Mucosa of rectum (tissue), 2 donors: Measurements from ENCODE around the gene GALNT6.
A peak's percentile ranks its signal among the peaks of the same experiment; 100 is the strongest.

Source experiments
- H3K27ac ChIP-seq, 2 donors: one replicate each; pipeline ENCODE4 v1.7.0; 2013; ENCODE audit warnings: inconsistent platforms in 2 of 2, low read depth in 2 of 2, low read length in 2 of 2
- H3K27me3 ChIP-seq, 2 donors: one replicate each; pipeline ENCODE4 v1.7.0; 2013; ENCODE audit warnings: low read length in 2 of 2; ENCODE audit not compliant: control insufficient read depth in 2 of 2, insufficient read depth in 2 of 2
- H3K36me3 ChIP-seq, 2 donors: one replicate each; pipeline ENCODE4 v1.7.0; 2013; ENCODE audit warnings: low read length in 2 of 2; ENCODE audit not compliant: control insufficient read depth in 2 of 2, insufficient read depth in 2 of 2
- H3K4me1 ChIP-seq, 2 donors: one replicate each; pipeline ENCODE4 v1.7.0; 2013; ENCODE audit warnings: low read length in 2 of 2, mild to moderate bottlenecking in 1 of 2; ENCODE audit not compliant: control insufficient read depth in 2 of 2, insufficient read depth in 2 of 2
- H3K4me3 ChIP-seq, 2 donors: one replicate each; pipeline ENCODE4 v1.7.0; 2013; ENCODE audit warnings: low read length in 2 of 2
- H3K9ac ChIP-seq, 2 donors: one replicate each; pipeline ENCODE4 v1.7.0; 2013; ENCODE audit warnings: low read length in 2 of 2, low read depth in 1 of 2, mild to moderate bottlenecking in 1 of 2
- H3K9me3 ChIP-seq, 2 donors: one replicate each; pipeline ENCODE4 v1.7.0; 2013; ENCODE audit warnings: low read length in 2 of 2; ENCODE audit not compliant: control insufficient read depth in 2 of 2
- donor health status: healthy.
- donor health status: Normal muscosa, but diverticular disease.

GALNT6 gene

GRCh38 chr12:51326698-51327439, 64.3 kb downstream of the GALNT6 start:
- Histone ChIP-seq H3K9ac (no peak overlapping the region), H3K36me3 (no peaks in the 10 kb centered on the region), H3K4me1 (peaks cover 17 to 20% of the 10 kb centered on the region in 2 donors), H3K4me3 (no peak overlapping the region), H3K27me3 (no peaks in the 10 kb centered on the region), H3K9me3 (no peaks in the 10 kb centered on the region), H3K27ac (peak overlapping the region; percentile 17 to 43)

GRCh38 chr12:51324953-51325352, 66.3 kb downstream of the GALNT6 start:
- no peak overlapping the region for H3K4me3 ChIP-seq
- H3K9ac ChIP-seq = no peak overlapping the region
- H3K27me3 ChIP-seq = no peaks in the 10 kb centered on the region
- no peaks in the 10 kb centered on the region for H3K9me3 ChIP-seq
- H3K36me3 ChIP-seq = no peaks in the 10 kb centered on the region
- peaks cover 23 to 30% of the 10 kb centered on the region in 2 donors for H3K4me1 ChIP-seq
- H3K27ac ChIP-seq = no peak overlapping the region

- H3K4me1 ChIP-seq = peaks cover 20 to 28% of the 10 kb centered on the region in 2 donors
- peak within 1 kb of the TSS; percentile 60 to 85 for H3K27ac ChIP-seq
- no peaks in the 10 kb centered on the region for H3K27me3 ChIP-seq
- H3K36me3 ChIP-seq = no peaks in the 10 kb centered on the region
- peak within 1 kb of the TSS; percentile 5 to 65 for H3K4me3 ChIP-seq
- peak within 1 kb of the TSS; percentile 45 to 61 for H3K9ac ChIP-seq
- no peaks in the 10 kb centered on the region for H3K9me3 ChIP-seq
These were observed 67.0 kb downstream of the GALNT6 start, which contains the start of gene BIN2 for GRCh38 chr12:51323966-51324895. BIN2 (minus strand) TSS chr12:51324174; CDS start chr12:51324102, 72 bp downstream.

GRCh38 chr12:51323317-51323960, 67.8 kb downstream of the GALNT6 start:
- no peaks in the 10 kb centered on the region for H3K36me3 ChIP-seq
- peak overlapping the region; percentile 5 to 65 for H3K4me3 ChIP-seq
- no peaks in the 10 kb centered on the region for H3K27me3 ChIP-seq
- no peaks in the 10 kb centered on the region for H3K9me3 ChIP-seq
- H3K4me1 ChIP-seq = peaks cover 20 to 28% of the 10 kb centered on the region in 2 donors
- peak overlapping the region; percentile 45 to 61 for H3K9ac ChIP-seq
- peak overlapping the region; percentile 60 to 85 for H3K27ac ChIP-seq

- Histone ChIP-seq H3K9ac (no peak overlapping the region), H3K27me3 (no peaks in the 10 kb centered on the region), H3K9me3 (no peaks in the 10 kb centered on the region), H3K36me3 (no peaks in the 10 kb centered on the region), H3K27ac (peak overlapping the region; percentile 60 to 85), H3K4me1 (peaks cover 20 to 25% of the 10 kb centered on the region in 2 donors), H3K4me3 (peak overlapping the region in 1 of 2 donors; percentile 65)
These were observed 68.8 kb downstream of the GALNT6 start for GRCh38 chr12:51322452-51322851.

GRCh38 chr12:51321882-51322281, 69.3 kb downstream of the GALNT6 start:
- no peak overlapping the region for H3K27ac ChIP-seq
- H3K4me3 ChIP-seq = peak overlapping the region in 1 of 2 donors; percentile 2
- no peaks in the 10 kb centered on the region for H3K9me3 ChIP-seq
- H3K4me1 ChIP-seq = peaks cover 20 to 22% of the 10 kb centered on the region in 2 donors
- no peaks in the 10 kb centered on the region for H3K27me3 ChIP-seq
- no peak overlapping the region for H3K9ac ChIP-seq
- no peaks in the 10 kb centered on the region for H3K36me3 ChIP-seq

GRCh38 chr12:51320695-51321320, 70.4 kb downstream of the GALNT6 start:
- Histone ChIP-seq H3K27me3 (no peaks in the 10 kb centered on the region), H3K36me3 (no peaks in the 10 kb centered on the region), H3K27ac (peak overlapping the region; percentile 33 to 44), H3K9me3 (no peaks in the 10 kb centered on the region), H3K4me1 (peaks cover 14 to 16% of the 10 kb centered on the region in 2 donors), H3K9ac (no peak overlapping the region), H3K4me3 (peak overlapping the region in 1 of 2 donors; percentile 5)

GRCh38 chr12:51320311-51320694, 70.9 kb downstream of the GALNT6 start:
- no peaks in the 10 kb centered on the region for H3K27me3 ChIP-seq
- H3K9me3 ChIP-seq = no peaks in the 10 kb centered on the region
- H3K9ac ChIP-seq = no peak overlapping the region
- H3K4me1 ChIP-seq = peaks cover 14 to 16% of the 10 kb centered on the region in 2 donors
- H3K27ac ChIP-seq = peak overlapping the region in 1 of 2 donors; percentile 44
- no peak overlapping the region for H3K4me3 ChIP-seq
- H3K36me3 ChIP-seq = no peaks in the 10 kb centered on the region

- Histone ChIP-seq H3K9me3 (no peaks in the 10 kb centered on the region), H3K4me1 (peaks cover 12 to 16% of the 10 kb centered on the region in 2 donors), H3K27ac (peak overlapping the region in 1 of 2 donors; percentile 26), H3K27me3 (no peaks in the 10 kb centered on the region), H3K4me3 (peak overlapping the region in 1 of 2 donors; percentile 28), H3K36me3 (no peaks in the 10 kb centered on the region), H3K9ac (no peak overlapping the region)
These were observed 72.2 kb downstream of the GALNT6 start for GRCh38 chr12:51318846-51319599.
